Hepatocyte (in vitro differentiated cells): Measurements from ENCODE around the gene STAM. TPM values are rescaled to one million over a fixed set of nuclear protein-coding genes. Genes with fewer than 3 reads are reported as not detected.

Experiments used
- DNase-seq: peaks from one replicate; pipeline ENCODE4 v3.0.0-alpha.2; 2016; ENCODE audit warnings: low spot score
- H2AFZ ChIP-seq: fragments of 200-600 bp; sonication (generic); 2 replicates; pipeline ENCODE4 v1.6.0; 2016; ENCODE audit warnings: antibody characterized with exemption, mild to moderate bottlenecking
- H3K27ac ChIP-seq: fragments of 200-600 bp; sonication (generic); 2 replicates; pipeline ENCODE4 v1.5.1; 2016; ENCODE audit warnings: mild to moderate bottlenecking
- H3K27me3 ChIP-seq: fragments of 200-600 bp; sonication (generic); 2 replicates; pipeline ENCODE4 v1.6.1; 2016
- H3K36me3 ChIP-seq: fragments of 200-600 bp; sonication (generic); replicated peaks from 2 replicates; pipeline ENCODE4 v1.5.1; 2016; ENCODE audit warnings: low read depth; ENCODE audit not compliant: insufficient read depth
- H3K4me1 ChIP-seq: fragments of 200-600 bp; sonication (generic); 2 replicates; pipeline ENCODE4 v1.5.1; 2016; ENCODE audit warnings: mild to moderate bottlenecking, moderate library complexity; ENCODE audit not compliant: insufficient read depth
- H3K4me2 ChIP-seq: fragments of 200-600 bp; sonication (generic); 2 replicates; pipeline ENCODE4 v1.6.0; 2016
- H3K4me3 ChIP-seq: fragments of 200-600 bp; sonication (generic); 2 replicates; pipeline ENCODE4 v1.5.1; 2016; ENCODE audit warnings: mild to moderate bottlenecking
- H3K79me2 ChIP-seq: fragments of 200-600 bp; sonication (generic); 2 replicates; pipeline ENCODE4 v1.6.0; 2017; ENCODE audit warnings: mild to moderate bottlenecking
- H3K9me2 ChIP-seq: fragments of 200-600 bp; sonication (generic); replicated peaks from 2 replicates; pipeline ENCODE4 v1.6.0; 2017; ENCODE audit warnings: mild to moderate bottlenecking; ENCODE audit not compliant: insufficient read depth
- H3K9me3 ChIP-seq: fragments of 200-600 bp; sonication (generic); 2 replicates; pipeline ENCODE4 v1.5.1; 2016; ENCODE audit warnings: low read depth, mild to moderate bottlenecking
- H4K20me1 ChIP-seq: fragments of 200-600 bp; sonication (generic); 2 replicates; pipeline ENCODE4 v1.6.0; 2016; ENCODE audit warnings: mild to moderate bottlenecking; ENCODE audit not compliant: insufficient read depth, poor library complexity, severe bottlenecking
- EZH2 ChIP-seq: fragments of 200-600 bp; sonication (generic); IDR thresholded peaks from 2 replicates; pipeline ENCODE4 v1.6.1; 2016; ENCODE audit warnings: antibody characterized with exemption, mild to moderate bottlenecking, borderline replicate concordance
- EZH2phosphoT487 ChIP-seq: fragments of 200-600 bp; sonication (generic); IDR thresholded peaks from one replicate; pipeline ENCODE4 v1.6.1; 2018; ENCODE audit warnings: antibody characterized with exemption, mild to moderate bottlenecking, low read depth, moderate library complexity; ENCODE audit not compliant: unreplicated experiment, severe bottlenecking
- WGBS: methylation state at CpG from one replicate; pipeline ENCODE4 v1.1.6; 2016; ENCODE audit warnings: low lambda C conversion rate; ENCODE audit errors: missing lambda C conversion rate; 5-methylcytosine and 5-hydroxymethylcytosine counted together
- polyA plus RNA-seq: library from polyadenylated mRNA; unstranded; fragments of >200 nt; fragmentation: Nextera tagmentation; extraction: Ambion mirVana; gene quantifications from 2 replicates; pipeline ENCODE4 v1.2.1, GENCODE V29; 2016
- total RNA-seq: library from RNA; depleted of rRNA; stranded (reverse); fragments of >200 nt; gene quantifications from 2 replicates; pipeline ENCODE4 v1.2.3, GENCODE V29; 2014
- TF ChIP-seq, protein P1 (sequence below): fragments of 200-600 bp; sonication (generic); IDR thresholded peaks from 2 replicates; pipeline ENCODE4 v1.5.1; 2016; ENCODE audit warnings: antibody characterized with exemption, mild to moderate bottlenecking; ENCODE audit not compliant: poor library complexity

The STAM gene
- total and polyA plus RNA-seq, 2 experiments from 2014 or later = 20.6 to 29.9 TPM

DNA sequence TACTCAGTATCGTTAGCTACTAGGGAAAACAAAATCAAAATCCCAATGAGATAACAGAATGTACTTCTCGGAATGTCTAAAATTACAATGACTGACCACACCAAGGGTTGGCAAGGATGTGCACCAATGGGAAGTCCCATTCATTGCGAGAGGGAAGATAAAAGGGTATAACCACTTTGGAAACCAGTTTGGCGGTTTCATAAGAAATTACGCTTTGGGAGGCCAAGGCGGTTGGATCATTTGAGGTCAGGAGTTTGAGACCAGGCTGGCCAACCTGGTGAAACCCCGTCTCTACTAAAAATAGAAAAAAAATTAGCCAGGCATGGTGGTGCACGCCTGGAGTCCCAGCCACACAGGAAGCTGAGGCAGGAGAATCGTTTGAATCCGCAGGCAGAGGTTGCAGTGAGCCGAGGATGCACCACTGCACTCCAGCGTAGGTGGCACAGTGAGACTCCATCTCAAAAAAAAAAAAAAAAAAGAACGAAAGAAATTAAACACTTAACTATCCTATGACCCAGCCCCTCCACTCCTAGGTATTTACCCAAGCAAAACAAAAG is 34.4 kb upstream of the STAM start:
- WGBS = 89% methylated on average over 13 of the region's 13 CpGs
- H3K4me1 ChIP-seq = no peaks in the 10 kb centered on the region
- H2AFZ ChIP-seq = no peak overlapping the region
- H3K36me3 ChIP-seq = no peaks in the 10 kb centered on the region
- no peaks in the 10 kb centered on the region for H3K79me2 ChIP-seq
- no peaks in the 10 kb centered on the region for H4K20me1 ChIP-seq
- DNase-seq = no peak
- no peak for TF ChIP-seq EZH2
- TF ChIP-seq, protein P1, sequence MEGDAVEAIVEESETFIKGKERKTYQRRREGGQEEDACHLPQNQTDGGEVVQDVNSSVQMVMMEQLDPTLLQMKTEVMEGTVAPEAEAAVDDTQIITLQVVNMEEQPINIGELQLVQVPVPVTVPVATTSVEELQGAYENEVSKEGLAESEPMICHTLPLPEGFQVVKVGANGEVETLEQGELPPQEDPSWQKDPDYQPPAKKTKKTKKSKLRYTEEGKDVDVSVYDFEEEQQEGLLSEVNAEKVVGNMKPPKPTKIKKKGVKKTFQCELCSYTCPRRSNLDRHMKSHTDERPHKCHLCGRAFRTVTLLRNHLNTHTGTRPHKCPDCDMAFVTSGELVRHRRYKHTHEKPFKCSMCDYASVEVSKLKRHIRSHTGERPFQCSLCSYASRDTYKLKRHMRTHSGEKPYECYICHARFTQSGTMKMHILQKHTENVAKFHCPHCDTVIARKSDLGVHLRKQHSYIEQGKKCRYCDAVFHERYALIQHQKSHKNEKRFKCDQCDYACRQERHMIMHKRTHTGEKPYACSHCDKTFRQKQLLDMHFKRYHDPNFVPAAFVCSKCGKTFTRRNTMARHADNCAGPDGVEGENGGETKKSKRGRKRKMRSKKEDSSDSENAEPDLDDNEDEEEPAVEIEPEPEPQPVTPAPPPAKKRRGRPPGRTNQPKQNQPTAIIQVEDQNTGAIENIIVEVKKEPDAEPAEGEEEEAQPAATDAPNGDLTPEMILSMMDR = no peak
- no peak for TF ChIP-seq EZH2phosphoT487
- no peak overlapping the region for H3K4me3 ChIP-seq
- no peaks in the 10 kb centered on the region for H3K27me3 ChIP-seq
- no peak overlapping the region for H3K4me2 ChIP-seq
- no peaks in the 10 kb centered on the region for H3K9me2 ChIP-seq
- H3K27ac ChIP-seq = no peak overlapping the region
- no peaks in the 10 kb centered on the region for H3K9me3 ChIP-seq

DNA sequence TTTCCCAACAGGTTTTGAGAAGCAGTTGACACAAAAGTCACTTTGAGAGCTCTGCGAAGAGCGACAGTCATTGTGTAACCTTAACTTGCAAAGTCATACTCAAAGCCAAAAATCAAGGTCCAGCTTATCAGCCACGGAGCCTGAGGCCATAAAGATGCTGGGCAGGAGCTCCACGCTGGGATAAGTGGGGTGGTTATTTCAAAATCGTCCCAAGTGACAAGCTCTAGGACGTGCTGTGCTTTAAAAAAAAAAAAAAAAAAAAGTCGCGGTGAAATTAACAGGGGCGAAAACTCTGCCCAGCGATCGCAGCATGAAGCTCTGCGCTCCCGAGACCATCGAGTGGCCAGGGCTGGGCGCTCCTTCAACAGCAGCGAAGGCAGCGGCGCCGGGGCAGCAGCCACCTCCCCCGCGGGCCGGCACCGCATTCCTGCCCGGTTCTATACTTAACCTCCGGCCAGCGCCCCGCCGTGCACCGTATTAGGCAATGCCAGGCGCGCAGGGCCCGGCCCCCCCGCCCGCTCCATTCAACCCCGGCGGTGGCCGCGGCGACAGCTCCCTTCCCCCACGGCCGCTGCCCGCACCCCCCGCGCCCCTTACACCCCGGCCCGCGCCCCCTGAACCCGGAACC is 27.4 kb upstream of the STAM start:
- Histone ChIP-seq H3K27ac (peak overlapping the region; percentile 90), H3K4me1 (peaks cover 4% of the 10 kb centered on the region), H3K9me2 (no peaks in the 10 kb centered on the region), H3K79me2 (no peaks in the 10 kb centered on the region), H2AFZ (peak overlapping the region; percentile 94), H3K4me3 (peak overlapping the region; percentile 98), H4K20me1 (no peaks in the 10 kb centered on the region), H3K27me3 (no peaks in the 10 kb centered on the region), H3K4me2 (peak overlapping the region; percentile 91), H3K36me3 (no peaks in the 10 kb centered on the region), H3K9me3 (no peaks in the 10 kb centered on the region)
- 4% methylated on average over 37 of the region's 48 CpGs for WGBS
- peak; percentile 81 for DNase-seq
- no peak for TF ChIP-seq EZH2
- TF ChIP-seq EZH2phosphoT487 = no peak
- TF ChIP-seq, protein P1 = no peak

DNA sequence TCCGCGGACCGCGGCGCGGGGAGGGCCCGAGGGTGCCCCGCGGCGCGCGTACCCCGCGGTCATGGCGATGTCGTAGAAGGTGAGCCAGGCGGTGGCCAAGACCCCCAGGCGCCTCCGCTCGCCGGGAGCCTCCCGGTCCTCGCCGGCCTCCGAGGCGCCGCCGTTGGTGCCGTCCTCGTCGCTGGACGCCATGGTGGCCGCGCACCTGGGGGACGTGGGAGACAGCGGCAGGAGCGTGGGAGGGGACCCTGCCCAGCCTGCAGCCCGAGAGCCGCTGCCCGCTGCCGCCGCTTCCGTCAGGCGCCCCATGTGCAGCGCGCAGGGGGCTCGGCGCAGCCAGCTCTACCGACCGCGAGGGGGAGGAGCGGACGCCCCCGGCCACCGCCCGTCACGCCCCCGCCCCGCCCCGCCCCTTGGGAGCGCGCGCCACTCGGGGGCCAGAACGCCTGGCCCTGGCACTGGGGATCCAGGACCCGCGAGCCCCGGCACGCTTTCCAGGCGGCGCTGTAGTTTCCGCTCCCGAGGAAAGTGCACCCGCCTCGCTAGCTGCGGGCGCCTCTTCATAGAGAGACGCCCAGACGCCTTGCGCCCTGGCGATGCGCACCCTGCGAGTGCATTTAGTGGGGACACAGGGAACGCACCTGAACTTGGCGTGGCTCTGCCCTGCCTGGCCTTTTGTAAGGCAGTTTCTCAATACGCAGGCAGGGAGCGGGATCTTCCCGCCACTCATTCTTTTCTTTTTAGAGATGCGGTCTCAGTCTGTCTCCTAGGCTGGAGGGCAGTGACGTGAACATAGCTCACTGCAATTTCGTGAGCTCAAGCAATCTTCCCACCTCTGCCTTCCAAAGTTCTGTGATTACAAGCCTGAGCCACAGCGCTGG is 26.7 kb upstream of the STAM start, which contains the start of gene HACD1:
Gene HACD1 (minus strand): TSS at position 344 of the 881 bp plus-strand sequence. CDS start 35 bp downstream, at position 309.
- WGBS = 1% methylated on average over 63 of the region's 92 CpGs

More for the DNA sequence above, 26.7 kb upstream of the STAM start, which contains the start of gene HACD1:
- TF ChIP-seq EZH2phosphoT487 (no peak), EZH2 (no peak)
- TF ChIP-seq, protein P1 = peak; percentile 16
- H3K9me3 ChIP-seq = no peaks in the 10 kb centered on the region
- H2AFZ ChIP-seq = peak within 1 kb of the TSS; percentile 94
- no peaks in the 10 kb centered on the region for H3K36me3 ChIP-seq
- no peaks in the 10 kb centered on the region for H4K20me1 ChIP-seq
- H3K4me1 ChIP-seq = peaks cover 4% of the 10 kb centered on the region
- H3K27me3 ChIP-seq = peaks cover 3% of the 10 kb centered on the region
- DNase-seq = peak; percentile 80
- H3K27ac ChIP-seq = peak within 1 kb of the TSS; percentile 90
- no peaks in the 10 kb centered on the region for H3K79me2 ChIP-seq
- peak within 1 kb of the TSS; percentile 98 for H3K4me3 ChIP-seq
- peak within 1 kb of the TSS; percentile 91 for H3K4me2 ChIP-seq
- no peaks in the 10 kb centered on the region for H3K9me2 ChIP-seq
